Putamen (tissue), 1 donor: ENCODE measurements around the gene TCEA3.
"Not testable (repeated sequence)": the region's sequence is repeated elsewhere in the genome, so short reads cannot be mapped to it uniquely, and the experiment has no call there.

Experiments used
- DNase-seq: peaks from one replicate; pipeline ENCODE4 v3.0.0-alpha.2; 2016; ENCODE audit warnings: low spot score

TCEA3 gene

DNA sequence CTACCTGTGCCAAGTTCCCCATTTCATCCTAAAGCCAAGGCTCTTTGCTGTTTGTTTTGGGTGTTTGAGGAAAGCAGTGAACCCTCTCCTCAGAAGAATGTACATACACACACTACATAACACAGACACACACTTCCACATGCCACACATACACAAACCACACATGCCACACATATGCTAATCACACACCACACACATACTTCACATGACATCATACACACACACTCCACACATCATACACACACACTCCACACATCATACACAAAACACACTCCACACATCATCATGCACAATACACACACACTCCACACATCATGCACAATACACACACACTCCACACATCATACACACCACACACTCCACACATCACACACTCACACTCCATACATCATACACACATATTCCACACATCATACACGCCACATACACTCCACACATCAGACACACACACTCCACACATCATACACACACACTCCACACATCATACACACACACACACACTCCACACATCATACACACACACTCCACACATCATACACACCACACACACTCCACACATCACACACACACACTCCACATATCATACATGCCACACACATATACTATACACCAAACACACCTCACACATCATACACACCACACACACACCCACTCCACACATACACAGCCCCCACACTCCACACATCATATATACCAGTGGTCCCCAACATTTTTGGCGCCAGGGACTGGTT lies 32.3 kb downstream of the TCEA3 start:
- DNase-seq = no peak

DNA sequence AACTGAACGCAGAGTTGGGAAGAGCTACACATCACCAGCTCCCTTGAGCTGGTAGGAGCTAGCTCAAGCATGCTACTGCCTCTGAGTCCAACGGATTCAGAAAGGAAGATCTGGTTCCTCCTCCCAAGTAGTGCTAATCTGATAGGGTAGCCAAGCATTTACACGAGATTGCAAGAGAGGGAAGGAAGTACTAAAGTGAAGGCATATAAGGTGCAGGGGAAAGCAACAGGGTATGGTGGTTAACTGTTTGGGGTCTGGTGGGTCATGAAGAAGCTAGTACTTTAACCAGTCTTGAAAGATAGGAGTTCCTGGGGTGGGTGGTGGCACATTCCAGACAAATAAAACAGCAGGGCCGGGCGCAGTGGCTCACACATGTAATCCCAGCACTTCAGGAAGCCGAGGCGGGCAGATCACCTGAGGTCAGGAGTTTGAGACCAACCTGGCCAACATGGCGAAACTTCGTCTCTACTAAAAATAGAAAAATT lies 34.7 kb downstream of the TCEA3 start:
- no peak for DNase-seq

DNA sequence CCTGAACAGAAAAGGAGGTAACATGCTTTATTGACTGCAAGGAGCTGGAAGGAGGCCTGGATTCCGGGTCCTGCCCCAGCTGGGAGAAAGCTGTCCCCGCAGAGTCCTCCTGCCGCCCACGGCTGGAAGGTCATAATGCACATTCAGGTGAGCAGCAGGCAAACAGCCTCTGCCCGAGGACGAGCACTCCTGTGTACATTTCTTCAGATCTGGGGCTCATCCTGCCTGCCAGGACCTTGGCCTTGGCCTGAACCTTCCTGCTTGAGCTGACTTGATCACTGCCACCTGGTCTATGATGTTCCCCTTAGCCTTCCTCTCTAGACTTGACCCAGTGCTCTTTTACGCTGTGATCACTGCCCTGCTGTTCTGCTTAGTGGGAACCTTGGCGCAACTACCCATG lies 37.1 kb downstream of the TCEA3 start:
- DNase-seq = no peak

DNA sequence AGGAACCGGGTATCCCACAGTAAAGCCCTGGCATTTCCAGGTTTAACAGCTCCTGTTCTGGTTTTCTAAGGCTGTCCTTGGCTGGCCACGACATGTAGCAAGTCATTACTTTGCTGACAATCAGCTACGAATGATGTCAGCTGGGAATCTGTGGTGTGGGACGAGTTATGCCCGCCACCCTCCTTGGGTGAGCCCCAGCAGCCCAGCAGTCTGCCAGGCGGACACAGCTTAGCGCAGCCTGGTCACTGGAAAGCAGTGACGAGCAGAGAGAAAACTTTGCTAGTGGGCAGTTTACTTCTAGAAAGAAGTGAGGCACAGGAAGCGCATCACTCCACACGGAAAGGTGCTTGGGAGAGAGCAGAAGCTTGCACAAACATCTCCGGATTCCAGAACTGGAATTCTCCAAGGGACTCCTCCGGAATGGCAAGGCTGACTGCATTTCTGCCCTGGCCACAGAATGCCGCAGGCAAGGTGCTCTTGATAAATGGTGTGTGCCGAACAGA lies 39.4 kb downstream of the TCEA3 start:
- DNase-seq = no peak

DNA sequence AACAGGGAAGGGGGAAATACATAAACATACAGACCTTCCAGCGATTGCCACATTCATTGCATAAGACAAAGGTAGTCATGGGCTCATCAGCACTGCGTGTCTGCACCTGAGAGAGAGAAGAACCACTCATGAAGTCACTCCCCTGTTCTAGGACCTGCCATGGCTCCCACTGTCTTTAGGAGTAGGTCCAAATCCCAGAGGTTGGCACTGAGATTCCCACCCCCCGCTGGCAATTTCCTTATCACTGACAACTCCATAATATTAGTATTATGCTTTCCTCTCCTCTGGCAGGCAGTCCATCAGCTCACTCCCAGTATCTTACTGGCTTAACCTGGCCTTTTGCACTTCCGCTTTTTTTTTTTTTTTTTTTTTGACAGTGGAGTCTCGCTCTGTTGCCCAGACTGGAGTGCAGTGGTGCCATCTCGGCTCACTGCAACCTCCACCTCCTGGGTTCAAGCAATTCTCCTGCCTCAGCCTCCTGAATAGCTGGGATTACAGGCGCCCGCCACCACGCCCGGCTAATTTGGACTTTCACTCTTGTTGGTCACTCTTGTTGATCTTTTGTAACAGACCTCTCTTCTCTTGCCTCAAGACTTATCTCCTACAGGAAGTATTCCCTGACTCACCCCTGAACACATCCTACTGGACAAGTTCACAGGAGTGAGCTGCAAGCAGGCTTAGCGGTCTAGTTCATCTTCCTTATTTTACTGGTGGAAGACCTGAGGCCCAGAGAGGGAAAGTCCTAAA lies 40.1 kb downstream of the TCEA3 start:
- DNase-seq = no peak

DNA sequence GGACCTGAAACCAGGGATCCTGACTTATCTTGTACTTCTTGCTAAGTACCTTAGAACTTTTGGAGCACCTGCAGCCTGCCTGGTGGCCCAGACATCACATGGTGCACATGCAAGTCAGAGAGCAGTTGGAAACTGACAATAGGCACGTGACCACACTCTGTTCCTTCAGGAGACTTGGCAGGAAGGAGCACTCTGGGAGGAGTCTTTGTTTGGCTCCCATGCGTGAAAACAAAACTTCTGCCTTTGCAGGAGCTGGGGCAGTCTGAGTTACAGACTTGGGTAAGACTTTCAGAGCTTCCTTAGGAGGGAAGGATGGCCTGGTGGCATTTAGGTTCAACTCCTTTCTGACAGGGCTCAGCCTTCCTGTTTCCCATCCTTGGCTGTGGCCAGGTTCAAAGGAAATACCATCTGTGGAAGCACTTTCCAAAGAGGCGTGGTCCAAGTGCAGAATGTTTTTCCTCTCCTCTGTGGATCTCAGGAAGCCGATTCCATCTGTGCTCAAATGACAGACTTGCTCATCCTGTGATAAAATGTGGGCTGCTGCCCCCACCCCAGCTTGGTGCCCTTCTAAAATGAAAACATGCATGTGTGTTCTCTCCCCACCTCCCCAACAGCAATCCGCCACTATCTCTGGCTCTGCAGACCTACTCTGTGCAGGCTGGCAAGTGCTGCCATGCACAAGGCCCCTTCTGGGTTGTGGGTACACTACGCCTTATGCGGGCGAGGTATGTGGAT lies 40.8 kb downstream of the TCEA3 start:
- no peak for DNase-seq

DNA sequence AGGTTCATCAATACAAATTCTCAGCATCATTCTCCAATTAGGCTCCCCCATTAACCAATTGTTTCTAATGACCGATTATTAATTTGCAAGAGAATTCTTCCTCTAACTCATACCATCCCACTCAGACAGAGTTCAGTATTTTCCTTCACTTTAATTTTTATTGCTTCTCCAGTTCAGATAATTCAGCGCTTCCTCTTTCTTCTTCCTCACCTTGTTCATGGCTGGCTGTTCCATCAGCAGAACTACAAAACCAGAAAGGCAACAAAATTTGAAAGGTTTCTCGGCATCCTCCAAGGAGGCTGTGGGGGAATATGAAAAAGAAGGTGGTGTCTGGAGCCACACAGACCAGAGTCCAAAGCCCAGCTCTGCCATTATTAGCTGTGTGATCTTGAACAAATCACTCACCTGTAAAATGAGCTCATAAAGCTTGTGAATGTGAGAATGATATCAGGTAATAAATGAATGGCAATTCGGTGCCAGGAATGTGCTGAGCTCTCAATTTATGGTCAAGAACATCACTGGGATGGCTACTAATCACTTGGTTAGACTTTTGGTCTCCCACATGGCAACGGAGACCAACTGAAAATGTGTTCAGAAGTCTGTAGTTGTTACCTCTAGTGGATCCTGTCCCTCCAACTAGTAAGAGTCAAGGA lies 43.2 kb downstream of the TCEA3 start:
- no peak for DNase-seq

DNA sequence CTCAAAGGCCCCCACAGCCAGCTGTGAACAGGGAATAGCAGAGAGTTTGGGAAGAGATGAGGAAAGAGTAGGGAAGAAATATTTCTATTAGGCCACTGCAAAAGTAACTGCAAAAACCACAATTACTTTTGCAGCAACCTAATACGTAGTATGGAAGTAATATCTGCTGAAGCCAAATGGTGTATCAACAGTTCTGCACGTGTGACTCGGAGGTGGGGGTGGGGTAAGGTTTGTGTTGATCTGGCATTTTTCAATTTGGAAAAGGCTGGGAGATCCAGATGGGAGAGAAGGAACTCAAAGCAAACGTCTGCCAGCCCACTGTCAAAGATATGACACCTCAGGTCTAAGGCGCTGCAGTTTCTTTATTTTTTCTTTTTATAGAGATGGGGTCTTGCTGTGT lies 43.8 kb downstream of the TCEA3 start:
- no peak for DNase-seq

DNA sequence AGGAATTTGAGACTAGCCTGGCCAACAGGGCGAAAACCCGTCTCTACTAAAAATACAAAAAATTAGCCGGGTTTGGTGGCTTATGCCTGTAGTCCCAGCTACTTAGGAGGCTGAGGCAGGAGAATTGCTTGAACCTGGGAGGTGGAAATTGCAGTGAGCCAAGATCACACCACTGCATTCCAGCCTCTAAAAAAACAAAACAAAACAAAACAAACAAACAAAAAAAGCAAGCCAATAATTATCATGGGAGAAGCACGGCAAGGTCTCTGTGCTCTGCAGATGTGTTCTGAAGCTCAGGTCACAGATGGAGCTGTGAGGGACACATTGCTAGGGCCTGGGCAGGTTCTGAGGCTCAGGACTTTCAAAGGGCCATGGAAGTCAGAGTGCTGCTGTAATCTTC lies 44.3 kb downstream of the TCEA3 start:
- not testable (repeated sequence) for DNase-seq

DNA sequence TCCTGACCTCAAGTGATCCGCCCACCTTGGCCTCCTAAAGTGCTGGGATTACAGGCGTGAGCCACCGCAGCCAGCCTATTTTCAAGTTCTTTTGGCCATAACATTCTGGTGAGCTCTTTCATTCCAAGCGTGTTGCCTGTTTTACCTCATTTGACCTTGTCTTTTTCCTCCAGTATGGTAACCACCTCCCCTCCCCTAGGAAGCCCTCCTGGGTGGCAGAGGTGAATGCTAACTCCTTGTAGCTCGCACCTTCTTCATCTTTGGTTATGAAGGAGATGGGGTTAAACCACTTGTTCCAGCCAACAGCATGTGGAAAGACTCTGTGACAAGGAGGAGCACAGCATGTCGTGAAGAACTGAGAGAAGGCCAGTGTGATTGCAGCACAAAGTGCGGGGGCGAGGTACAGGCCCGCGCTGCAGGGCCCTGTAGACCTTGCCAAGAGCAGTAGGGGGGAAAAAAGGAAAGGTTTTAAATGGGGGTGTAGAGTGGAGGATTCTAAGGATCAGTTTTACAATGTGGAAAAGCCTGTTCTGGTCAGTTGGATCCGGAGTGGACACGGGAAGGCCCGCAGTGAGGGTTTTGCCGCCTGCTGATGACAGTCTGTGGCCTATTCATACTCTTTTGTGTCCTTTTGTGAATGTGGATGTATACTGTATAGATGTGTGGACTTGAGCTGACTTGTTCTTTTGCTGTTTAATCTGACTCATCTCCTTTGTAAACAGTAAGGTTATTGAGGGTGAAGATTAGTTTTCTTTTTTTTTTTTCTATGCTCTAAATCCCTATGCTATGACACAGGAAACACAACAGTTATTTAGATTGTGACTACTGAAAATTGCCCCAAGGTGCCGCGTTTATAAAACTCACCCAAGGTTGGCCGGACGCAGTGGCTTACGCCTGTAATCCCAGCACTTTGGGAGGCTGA lies 47.4 kb downstream of the TCEA3 start:
- DNase-seq = no peak

DNA sequence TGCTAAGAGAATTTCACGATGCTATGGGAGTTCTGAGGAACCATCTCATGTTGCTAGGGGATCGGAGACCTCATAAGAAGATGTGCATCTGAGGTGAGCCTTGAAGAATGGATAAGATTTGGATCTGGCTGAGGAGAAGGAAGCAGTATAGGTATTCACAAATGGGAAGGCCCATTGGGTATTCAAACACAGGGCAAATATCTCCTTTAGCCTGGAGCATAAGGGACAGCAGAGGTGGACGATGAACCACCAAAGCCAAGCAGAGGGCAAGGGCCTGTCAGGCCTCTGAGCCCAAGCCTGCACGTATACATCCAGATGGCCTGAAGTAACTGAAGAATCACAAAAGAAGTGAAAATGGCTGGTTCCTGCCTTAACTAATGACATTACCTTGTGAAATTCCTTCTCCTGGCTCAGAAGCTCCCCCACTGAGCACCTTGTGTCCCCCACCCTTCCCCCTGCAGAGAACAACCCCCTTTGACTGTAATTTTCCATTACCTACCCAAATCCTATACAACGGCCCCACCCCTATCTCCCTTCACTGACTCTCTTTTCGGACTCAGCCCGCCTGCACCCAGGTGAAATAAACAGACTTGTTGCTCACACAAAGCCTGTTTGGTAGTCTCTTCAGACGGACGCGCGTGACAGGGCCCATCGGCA lies 50.3 kb downstream of the TCEA3 start:
- not testable (repeated sequence) for DNase-seq

DNA sequence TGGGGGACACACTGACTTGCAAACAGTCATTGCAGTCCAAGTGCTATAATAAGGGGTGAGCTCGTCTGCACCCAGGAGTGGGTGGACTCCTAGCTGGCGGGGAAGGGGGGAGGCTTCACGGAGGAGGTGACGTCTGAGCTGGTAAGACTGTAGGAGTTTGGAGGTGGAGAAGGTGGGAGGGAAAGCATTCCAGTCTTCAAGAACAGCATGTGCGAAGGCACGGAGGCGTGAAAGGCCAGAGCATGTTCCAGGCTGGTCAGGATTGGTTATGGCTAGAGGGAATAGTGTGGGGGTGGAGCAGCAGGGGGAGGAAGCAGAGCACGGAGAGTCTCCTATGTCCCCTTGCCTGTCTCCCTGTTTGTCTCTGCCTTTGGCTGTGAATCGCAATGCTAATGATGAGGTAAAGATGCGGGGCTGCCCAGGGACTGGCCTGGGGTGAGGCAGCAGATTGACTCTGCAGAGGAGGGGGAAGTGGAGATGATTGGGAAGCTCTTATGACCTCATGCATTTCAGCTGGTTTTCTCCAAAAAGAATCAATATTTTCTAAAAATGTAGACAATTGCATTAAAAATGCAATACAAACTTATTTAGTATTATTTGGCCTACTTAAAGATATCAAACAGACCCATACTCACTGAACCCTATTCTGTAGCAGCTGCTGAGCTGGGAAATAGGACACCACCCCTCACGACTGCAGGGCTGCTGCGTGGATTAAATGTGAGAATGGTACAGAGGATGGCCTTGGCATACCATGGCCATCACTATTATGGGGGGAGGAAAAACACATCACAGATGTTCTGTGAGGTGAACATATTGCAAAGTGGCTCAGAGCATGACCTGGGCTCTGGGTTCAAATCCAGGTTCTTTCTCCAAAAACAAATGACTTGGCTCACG lies 52.3 kb downstream of the TCEA3 start:
- no peak for DNase-seq

DNA sequence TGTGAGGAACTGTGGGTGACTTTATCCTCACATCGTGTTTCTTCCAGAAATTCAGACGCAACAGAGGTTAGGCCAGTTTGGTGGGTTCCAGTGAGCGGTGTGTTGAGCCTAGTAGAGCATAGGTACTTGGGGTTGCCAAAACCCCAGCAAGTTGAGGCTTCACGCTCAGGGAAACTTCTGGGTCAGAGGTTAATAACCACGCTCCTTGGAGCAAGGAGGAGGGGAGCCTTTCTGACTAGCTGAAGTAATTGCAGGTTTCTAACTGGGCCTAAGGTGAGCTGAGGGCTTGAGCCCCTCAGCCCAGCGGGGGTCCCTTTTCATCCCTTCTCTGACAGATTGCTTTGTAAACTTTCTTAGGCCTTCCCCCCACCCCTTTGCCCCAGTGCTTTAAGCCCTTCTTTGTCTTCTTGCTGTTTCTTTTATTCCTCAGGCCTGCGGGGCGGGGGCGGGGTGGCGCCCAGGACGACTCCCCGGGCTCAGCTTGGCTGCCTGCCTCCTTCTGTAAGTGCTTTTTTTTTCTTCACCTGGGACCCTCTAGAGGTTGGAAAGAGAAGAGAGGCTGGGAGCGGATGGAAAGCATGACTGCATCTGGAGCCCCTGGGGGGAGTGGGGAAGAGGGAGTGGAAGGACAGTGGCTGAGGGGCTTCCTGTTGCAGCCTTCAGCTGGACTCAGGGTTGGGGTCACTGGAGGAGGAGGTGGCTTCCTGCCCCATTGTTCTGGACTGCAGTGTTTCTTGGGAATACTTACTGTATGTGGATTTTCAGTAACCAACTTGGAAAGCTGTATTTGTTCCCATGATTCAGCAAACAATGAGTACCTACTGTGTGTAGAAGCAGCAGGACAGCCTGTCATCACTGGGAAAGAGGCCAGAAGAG lies 53.6 kb downstream of the TCEA3 start:
- DNase-seq = no peak

DNA sequence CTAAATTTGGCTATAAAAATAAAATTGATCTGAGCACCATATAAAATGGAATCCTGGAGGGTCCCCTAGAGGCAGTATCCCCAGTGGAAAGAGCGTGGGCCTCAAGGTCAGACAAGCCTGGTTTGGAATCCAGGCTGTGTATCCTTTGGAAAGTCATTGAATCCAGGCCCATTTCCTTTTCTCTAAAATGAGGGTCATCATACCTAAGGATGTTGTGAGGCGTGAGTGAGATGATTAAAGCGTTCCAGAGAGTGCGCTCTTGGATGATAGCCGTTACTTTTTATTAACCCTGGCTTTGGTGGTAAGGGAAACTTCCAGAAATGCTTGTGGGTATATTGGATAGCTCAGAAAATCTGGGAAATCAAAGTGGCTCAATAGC lies 54.2 kb downstream of the TCEA3 start:
- DNase-seq = no peak

DNA sequence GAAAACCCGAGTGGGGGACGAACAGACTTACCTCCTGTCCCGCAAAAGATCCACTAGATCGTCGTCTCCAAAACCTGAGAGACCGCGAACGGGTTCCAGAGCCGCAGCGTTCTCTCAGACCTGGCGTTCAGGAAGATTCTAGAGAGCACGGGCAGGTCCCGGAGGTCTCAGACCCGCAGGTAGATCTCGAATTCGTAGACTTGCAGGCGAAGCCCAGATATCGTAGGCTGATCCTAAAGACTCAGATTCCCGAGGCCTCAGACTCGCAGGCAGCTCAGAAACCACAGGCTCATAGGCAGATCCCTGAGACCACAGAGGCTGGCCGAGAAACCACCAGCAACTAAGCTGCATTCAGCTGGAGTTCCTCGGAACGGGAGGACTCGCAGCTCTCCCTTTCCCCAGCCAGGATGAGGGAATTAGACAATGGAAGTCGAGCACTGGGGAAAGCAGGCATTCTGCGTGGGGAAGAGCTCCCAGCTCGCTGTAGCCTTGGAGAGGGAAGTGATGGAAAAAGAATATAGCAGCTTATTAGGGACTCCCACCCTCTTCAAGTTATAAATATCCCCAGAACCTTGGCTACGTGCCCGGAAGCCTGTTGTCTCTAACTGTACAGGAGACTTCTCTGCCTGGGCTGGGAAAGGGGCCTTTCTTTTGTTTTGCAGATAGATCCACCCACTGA lies 55.1 kb downstream of the TCEA3 start, which contains the start of gene ZNF436:
Gene ZNF436, minus strand, starts transcription at position 502 of the 679 bp plus-strand sequence. CDS start 1,831 bp downstream, outside the sequence.
- peak; percentile 88 for DNase-seq

DNA sequence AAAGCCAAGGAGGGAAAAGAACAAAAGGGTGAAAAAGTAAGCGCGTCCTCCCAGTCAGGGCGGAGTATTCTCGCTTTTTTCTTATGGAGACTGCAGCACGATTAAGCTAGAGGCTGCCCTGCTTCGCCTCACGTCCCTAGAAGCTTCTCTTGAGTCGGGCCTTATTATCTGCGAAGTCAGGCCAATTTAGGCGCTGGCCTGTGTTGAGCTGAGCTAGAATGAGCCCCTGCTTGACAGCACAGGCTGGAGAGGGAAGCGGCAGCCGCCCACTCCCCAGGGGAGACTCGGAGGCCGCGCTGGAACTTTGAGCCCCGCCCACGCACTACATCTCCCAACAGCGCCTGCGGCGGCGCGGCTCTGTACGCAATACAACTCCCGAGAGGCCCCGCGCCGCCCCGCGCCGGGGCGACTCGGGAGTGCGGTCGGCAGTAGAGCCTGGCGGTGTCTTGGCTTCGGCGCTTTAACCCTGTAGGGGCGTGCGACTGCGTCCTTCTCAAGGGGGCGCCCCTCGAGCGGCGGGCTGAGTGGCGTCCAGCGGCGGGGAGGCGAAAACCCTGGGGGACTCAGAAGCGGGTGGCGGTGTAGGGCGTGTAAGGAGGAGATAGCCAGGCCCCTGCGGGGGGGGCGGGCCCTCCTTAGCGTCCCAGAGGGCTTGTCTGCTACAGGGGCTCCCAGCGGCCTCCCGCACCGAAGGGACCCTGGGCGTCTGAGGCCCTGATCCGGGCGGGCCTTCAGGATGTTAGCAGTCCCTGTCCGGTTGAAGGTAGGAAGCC lies 55.8 kb downstream of the TCEA3 start:
- DNase-seq = peak; percentile 92
